HG03175 (cell line): ENCODE data around the gene HLA-DQB2.
"Not testable (repeated sequence)": the region's sequence is repeated elsewhere in the genome, so short reads cannot be mapped to it uniquely, and the experiment has no call there.

Experiments used
- ATAC-seq: cut with Tn5 transposase; IDR thresholded peaks from one replicate; pipeline ENCODE4 v1.9.1; 2021; ENCODE audit warnings: mild to moderate bottlenecking, moderate library complexity; ENCODE audit not compliant: unreplicated experiment

Gene HLA-DQB2

DNA sequence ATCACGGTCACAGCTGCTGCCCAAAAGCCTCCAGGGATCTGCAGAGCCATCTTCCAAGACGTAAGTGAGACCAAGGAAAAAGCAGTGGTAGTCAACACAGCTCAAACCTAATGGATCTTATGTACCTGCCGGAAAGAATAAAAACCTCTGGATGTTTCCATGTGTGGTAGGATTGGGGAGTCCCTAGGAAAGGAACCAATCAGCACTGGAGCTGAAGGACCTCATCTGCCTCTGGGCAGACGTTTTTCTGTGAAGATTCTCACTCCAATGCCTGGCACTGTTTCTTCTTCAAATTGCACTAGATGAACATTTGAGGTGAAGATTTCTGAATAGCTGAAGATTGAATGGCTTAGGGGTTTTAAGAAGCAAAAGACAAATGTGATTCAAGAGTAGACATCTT lies at the start of gene HLA-DQB2:
TSS of gene HLA-DQB2 (minus strand) at position 112 of the 400 bp plus-strand sequence. CDS start at position 50, 62 bp downstream.
- no peak for ATAC-seq

DNA sequence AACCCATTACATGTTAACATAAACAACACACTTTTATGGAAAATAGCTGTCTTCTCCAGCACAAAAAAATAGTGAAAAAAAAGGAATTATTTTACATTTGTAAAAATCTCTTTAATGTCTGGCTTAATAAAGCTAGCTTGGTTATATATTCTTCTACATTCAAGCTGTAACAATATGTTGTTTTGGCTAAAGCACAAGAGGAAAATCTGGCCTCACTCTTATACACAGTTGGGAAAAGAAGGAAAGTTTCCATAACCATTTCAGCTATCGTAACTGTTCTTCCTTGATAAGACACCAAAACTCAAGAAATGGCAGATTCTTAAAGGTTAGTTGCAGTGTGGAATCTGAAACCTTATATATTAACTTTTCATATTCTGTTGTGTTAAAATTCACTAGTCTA lies 45.8 kb upstream of the HLA-DQB2 start:
- no peak for ATAC-seq

DNA sequence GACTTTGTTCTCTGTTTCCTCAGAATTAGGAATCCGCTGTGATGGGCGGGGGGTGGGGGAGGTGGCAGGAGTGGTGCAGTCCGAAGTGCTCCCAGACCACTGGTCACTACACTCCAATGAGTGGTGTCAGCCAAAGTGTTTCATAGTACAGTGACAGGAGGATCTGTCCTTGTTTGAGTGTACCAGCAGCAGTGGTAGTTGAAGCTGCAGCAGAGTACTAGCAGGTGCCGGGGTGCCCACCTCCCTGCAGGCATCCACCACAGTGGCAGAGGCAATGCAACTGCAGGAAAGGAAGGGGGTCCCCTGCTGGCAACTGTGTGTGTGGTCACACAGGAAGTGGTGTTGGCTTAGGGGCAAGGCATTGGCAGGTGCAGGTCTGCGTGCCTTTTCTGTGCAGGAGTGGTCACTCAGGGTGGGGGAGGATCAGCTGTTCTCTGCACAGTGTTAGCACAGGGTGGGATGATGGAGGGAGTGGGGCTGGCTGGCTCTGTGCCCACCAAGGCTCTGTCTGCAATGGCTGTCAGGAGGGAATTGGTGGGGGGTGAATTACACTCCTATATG lies 43.8 kb upstream of the HLA-DQB2 start:
- no peak for ATAC-seq

DNA sequence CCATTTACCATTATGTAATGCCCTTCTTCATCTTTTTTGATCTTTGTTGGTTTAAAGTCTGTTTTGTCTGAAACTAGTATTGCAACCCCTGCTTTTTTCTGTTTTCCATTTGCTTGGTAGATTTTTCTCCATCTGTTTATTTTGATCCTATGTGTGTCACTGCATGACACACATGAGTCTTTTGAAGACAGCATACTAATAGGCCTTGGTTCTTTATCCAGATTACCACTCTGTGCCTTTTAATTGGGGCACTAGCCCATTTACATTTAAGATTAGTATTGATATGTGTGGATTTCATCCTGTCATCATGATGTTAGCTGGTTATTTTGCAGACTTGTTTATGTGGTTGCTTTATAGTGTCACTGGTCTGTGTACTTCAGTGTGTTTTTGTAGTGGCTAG lies 42.1 kb upstream of the HLA-DQB2 start:
- not testable (repeated sequence) for ATAC-seq

DNA sequence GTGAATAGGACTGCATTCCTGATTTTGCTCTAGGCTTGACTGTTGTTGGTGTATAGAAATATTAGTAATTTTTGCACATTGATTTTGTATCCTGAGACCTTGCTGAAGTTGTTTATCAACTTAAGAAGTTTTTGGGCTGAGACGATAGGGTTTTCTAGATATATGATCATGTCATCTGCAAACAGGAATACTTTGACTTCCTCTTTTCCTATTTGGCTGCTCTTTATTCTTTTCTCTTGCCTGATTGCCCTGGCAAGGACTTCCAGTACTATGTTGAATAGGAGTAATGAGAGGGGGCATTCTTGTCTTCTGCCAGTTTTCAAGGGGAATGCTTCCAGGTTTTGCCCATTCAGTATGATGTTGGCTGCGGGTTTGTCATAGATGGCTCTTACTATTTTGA lies 40.1 kb upstream of the HLA-DQB2 start:
- ATAC-seq, result no peak

DNA sequence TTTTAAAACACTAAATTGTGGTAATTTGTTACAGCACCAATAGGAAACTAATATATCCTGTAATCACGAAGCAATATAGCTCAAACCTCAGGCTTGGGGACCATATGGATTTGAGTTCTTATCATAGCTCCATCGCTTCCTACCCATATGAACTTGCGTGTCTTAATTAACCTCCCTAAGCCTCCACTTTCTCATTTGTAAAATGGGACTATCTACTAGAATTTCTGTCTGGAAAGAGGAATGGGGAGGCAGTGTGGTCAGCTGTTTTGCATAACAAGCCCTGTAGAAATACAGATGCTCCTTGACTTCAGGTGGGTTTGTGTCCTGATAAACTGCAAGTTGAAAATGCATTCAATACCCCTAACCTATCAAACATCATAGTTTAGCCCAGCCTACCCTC lies 36.4 kb upstream of the HLA-DQB2 start:
- no peak for ATAC-seq

DNA sequence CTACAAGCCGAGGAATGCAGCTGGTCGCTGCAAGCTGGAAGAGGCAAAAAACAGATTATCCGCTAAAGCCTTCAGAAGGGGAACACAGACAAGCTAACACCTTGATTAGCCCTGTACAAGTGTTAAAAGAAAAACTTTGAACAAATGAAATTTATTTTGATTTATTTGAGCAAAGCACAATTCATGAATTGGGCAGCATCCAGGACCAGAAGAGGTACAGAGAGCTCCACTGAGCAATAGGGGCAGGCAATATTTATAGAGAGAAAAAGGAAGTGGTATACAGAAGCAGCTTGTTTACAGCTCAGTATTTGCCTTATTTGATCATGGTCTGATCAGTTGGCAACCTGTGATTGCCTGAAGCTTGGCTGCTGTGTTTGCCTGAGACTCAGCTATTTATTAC lies 35.8 kb upstream of the HLA-DQB2 start:
- no peak for ATAC-seq

DNA sequence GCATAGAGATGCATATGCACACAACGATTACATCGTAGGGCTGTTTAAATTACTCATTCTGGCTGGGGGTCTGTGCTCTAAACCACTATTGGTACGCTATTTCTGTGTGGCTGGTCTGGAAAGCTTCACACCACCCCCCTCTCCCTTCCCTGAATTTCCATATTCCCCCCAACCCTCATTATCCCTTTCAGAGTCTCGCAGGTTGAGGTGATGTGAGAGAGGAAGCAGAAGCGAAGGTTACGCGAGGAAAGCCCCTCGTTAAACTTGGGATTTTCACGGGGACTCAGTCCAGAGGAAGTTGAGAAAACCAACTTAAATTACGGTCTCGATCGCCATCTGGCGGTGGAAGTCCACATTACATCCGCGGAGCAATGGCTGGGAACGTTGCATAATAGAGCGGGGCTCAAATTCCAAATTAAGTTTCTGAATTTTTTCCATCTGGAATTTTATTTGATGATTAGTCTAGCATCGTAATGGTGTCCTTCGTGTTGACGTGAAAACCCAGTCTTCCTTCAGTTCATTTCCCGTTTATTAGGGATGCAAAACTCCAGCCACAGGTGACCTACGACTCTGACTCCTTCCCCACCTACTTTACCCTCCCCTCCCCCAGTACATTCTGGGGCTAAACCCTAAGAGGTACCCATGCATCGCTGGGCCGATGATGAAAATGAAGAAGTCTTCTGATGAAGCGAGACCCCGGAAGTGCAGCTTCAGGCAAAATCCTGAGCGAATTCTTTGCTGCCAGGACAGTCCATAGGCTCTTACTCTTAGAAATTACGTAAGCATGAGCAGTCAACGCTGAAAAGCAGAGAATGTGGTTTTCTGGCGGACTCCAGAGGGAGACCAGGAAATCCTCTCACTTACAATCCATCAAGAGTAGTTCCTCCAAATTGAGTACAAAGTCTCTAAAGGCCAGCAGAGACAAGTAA lies 33.8 kb upstream of the HLA-DQB2 start:
- no peak for ATAC-seq

DNA sequence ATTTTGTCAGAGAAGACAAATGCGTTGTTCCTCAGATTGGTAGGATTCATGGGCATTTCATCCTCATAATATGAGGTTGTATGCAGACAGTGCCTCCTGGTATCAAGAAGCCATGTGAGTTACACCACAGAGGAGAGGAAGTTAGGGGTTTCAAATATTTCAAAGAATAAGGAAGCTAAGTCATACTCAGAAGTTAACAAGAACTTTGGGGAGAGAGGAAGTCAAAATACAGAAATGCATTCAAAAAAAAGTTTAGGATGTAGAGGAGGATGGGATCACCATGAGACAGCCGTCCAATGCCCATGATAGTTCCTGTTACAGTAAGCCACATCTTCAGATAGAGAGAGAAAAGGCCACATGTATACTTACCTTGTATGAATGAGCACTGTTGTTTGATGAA lies 31.2 kb upstream of the HLA-DQB2 start:
- no peak for ATAC-seq

DNA sequence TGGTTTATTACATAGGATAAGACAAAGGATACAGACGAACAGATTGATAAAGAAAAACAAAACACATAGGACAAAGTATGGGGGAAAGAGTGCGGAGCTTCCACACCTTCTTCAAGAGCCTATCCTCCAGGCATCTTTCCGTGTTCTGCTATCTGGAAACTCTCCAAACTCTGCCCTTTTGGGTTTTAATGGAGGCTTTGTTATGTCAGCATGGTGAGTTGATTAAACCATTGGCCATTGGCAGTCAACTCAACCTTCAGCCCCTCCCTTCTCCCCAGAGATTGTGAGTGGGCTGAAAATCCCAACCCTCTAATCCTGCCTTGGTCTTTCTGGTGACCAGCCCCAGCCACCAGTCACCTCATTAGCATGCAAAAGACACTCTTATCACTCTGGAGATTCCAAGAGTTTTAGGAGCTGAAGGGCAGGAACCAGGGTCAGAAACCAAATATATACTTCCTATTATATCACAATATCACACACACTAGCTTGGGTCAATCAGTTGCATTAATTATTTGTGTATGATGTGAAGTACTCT lies 29.6 kb upstream of the HLA-DQB2 start:
- ATAC-seq, result no peak

DNA sequence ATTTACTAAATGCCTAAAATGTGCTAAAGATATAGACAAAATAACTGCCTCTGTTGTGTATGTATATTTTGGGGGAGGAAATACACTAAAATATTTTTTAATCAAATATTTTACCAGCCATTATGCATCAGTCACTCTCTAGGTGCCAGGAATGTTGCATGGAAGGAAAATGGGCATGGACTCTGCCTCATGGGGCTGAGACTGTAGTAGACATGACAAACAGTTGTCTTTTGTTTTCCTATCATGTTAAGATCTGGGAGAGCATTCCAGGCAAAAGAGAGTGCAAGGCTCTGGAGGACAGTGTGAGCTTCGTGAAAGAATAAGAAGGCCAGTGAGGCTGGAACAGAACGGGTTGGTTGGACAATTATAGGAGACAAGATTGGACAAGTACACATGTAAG lies 27.0 kb upstream of the HLA-DQB2 start:
- no peak for ATAC-seq

DNA sequence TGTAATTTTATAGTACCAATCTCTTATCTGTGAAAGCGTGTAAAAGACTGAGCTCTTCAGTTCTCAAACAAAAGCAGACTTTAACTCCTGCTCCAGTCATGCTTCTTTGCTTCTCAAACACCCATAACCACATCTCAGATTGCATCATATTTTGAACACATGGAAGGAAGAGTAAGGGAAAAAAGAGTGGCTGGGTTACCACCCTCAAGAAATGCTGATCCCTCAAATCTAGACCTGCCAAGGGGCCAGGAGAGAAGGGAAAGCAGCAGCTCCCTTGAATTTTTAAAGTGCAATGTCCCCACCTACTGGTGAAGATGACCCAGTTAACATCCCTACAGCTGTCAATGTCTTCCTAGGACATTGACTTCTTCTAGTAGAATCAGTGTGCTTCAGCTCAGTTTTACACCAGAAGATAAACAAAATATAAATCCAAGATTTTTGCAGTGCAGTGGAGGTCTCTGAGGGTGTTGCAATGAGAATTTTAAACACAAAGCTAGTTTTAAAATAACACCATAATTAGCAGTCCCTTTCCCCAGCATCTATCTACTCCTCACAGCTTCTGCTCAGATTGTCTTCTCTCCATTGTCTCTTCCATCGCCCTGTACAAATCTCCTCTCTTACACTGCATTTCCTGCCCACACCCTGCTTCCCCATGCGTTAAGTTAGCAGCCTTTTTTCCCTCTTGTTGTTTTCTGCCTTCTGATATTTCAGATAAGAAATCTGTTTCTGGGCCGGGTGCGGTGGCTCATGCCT lies 22.6 kb upstream of the HLA-DQB2 start:
- ATAC-seq, result no peak

DNA sequence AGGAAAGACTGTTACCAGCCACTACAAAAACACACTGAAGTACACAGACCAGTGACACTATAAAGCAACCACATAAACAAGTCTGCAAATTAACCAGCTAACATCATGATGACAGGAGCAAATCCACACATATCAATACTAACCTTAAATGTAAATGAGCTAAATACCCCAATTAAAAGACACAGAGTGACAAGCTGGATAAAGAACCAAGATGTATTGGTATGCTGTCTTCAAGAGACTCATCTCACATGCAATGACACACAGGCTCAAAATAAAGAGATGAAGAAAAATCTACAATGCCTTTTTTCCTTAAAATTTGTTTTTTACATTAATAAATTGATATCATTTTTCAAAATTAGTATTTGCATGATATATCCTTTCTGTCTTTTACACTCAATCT lies 19.6 kb upstream of the HLA-DQB2 start:
- not testable (repeated sequence) for ATAC-seq

DNA sequence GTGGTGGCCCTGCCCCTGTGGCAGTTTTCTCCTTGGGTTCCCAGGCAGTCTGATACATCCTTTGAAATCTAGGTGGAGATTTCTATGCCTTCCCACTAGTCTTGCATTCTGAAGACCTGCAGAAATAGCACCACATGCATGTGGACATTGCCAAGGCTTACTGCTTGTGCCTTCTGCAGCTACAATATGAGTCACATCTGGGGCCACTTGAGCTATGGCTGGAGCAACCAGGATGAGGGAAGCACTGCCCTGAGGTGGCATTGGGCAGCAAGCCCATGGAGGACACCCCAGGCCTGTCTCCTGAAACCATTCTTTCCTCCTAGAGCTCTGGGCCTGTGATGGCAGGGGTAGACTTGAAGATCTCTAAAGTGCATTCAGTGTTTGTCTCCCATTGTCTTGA lies 15.7 kb upstream of the HLA-DQB2 start:
- ATAC-seq, result no peak

DNA sequence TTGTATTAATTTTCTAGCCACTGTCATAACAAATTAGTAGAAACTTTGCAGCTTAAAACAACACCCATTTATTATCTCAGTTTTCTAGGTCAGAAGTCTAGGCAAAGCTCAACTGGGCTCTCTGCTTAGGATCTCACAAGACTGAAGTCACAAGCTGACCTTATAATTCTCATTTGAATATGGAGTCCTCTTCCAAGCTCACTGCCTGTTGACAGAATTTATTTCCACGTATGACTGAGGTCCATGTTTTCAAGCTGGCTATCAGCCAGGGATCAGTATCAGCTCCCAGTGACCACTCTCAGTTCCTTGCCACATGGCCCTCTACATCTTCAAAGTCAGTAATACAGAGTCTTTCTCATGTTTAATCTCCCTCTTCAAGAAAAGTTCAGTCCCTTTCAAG lies 11.7 kb upstream of the HLA-DQB2 start:
- ATAC-seq, result no peak

DNA sequence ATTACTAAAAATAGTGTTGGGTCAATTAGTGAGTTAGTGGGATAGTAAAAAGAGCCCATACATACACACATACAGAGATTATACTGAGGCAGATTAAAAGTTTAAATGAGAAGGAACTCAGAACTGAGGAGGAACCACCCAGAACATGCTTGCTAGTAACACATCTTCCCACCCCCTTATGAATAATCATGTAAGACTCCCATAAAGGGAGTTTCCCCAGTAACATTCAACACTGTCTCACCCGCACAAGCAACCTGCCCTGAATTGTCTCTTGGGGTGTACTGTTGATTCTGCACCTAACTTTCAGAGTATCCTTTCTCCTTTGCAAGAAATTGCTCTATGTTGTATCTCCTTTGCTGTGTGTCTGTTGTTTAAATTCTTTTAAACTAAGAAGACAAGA lies 11.1 kb upstream of the HLA-DQB2 start:
- ATAC-seq, result no peak

DNA sequence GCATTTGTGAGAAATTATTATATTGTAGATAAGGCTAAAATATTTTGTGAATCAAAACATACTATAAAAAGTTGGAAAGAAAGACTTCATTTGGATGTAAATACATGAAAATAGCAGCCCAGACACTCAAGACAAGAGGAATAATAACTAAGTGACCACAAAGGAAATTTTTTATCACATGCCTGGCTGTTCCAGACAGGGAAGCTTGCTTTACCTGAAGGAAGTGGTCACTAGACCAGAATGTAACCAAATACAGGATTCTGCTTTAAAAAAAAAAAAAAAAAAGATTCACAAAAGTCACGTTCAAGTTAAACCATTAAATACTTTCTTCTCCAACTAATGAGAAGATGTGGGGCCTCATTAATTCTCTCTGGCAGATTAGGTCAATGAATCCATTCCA lies 9.3 kb upstream of the HLA-DQB2 start:
- no peak for ATAC-seq

DNA sequence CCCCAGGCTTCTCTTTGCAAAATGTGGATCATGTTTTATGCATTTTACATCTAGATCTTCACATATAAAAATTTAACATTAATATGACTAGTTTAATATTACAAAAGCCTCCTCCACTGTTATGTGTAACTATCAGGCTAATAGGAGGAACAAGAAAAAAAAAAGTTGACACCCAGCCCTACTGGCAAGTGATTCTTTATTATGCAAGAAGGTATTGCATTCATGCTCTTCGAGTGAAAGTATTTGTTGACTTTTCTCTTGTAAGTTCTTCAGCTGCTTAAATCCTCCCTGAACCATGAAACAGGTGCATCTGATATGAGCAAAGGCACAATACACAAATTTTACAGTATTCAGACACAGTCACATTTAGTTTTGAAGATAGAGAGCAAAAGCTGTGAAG lies 716 bp upstream of the HLA-DQB2 start:
- ATAC-seq, result no peak

DNA sequence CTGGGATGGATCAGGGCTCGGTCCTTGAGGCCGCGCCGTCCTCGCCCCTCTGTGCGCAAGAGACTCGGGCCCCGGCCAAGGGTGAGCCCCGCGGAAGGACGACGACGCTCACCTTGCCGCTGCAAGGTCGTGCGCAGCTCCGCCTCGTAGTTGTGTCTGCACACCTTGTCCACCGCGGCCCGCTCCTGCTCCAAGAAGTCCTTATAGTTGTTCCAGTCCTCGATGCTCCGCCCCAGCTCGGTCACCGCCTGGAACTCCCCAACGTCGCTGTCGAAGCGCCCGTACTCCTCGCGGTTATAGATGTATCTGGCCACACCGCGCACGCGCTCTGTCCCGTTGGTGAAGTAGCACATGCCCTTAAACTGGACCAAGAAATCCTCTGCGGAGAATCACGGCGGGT lies 1.8 kb downstream of the HLA-DQB2 start:
- no peak for ATAC-seq

DNA sequence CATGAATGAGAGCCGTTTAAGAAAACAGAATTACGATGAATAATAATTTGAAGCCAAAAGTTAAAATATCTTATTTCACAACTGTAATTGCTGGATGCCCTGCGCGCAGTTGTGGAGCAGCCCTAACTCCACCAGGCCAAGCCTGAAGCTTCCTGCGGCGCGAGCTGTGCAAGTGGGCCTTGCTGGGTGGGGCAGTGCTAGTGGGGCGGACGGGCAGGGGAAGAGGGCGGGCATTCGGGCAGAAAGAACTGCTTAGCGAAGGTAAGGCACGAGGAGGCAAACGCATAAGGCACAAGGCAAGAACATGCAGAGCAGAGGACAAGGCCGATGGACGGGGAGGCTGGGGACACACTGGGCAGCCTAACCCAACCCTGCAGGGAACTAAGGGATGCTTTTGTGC lies 2.3 kb downstream of the HLA-DQB2 start:
- ATAC-seq, result no peak

DNA sequence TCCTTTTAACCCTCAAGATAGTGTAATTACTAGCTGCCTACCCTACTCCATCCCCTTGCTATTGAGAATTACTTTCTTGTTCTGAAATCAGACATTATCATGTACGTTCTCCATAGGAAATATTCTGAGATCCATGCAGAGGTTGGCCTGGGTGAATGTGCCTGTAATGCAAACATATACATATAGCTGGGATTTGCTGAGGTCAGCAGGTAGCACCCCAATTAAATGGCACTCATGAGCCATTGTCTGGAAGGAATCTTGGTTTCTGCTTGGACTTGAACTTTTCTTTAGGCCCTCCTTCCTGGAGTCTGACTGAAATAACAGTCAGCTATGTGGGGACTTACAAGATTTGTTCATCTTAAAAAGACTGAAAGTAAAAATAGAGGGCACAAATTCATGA lies 3.7 kb downstream of the HLA-DQB2 start:
- no peak for ATAC-seq

DNA sequence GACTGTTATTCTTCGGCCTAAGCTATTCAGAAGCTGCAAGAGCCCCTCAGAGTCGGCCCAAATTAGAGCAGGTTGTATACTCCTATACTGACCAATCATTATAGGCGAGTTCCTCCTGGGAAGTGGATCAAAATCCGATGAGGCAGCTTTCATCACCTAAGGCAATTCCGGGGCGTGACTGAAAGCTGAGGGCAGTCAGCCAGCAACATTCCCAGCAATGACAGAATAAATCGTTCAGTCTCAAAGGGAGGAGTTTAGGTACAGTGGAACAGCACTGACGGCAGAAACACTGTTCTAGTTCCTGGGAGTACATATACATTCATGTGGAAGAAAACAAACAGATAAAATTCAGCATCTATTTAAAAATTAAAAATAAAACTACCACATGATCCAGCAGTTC lies 10.8 kb downstream of the HLA-DQB2 start:
- no peak for ATAC-seq
